ENCODE results near the gene LDLRAD3. TPM values are rescaled to one million over a fixed set of nuclear protein-coding genes. Genes with fewer than 3 reads are reported as not detected.

Gene LDLRAD3
- total and polyA plus RNA-seq, 5 donors = 1.8 to 7.0 (median 3.5) TPM

DNA sequence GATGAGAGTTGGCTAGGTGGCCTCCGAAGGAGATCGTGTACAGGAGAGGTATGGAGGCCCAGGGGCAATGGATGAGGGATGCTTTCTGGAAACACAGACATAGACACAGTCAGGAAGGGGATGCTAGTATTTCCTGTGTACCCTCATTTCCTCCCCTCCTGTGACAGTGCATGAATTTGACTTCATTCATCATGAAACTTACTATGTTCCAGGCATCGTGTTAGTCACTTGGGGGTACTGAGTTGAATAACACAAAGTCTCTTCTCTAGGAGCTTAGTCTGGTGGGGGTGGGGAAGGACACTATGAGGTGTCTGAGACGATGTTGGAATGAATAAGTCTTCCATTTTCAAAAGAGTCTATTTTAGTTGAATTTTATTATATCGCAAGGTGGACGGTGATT is 32.6 kb downstream of the LDLRAD3 start:
- Histone ChIP-seq H3K27me3 (ENCODE audit: control insufficient read depth, insufficient read depth) (no peaks in the 10 kb centered on the region), H3K27ac (ENCODE audit: low read length) (no peak overlapping the region), H3K4me1 (ENCODE audit: control insufficient read depth, insufficient read depth, low read length) (no peaks in the 10 kb centered on the region), H3K4me3 (ENCODE audit: low read length) (no peak overlapping the region), H3K9me3 (ENCODE audit: control insufficient read depth, low read length) (no peaks in the 10 kb centered on the region)
- no peak for DNase-seq
- intact Hi-C loops (cut with DNase I) = no loop called here
- WGBS = 94% methylated on average over 6 of the region's 6 CpGs
- no peak for ATAC-seq

DNA sequence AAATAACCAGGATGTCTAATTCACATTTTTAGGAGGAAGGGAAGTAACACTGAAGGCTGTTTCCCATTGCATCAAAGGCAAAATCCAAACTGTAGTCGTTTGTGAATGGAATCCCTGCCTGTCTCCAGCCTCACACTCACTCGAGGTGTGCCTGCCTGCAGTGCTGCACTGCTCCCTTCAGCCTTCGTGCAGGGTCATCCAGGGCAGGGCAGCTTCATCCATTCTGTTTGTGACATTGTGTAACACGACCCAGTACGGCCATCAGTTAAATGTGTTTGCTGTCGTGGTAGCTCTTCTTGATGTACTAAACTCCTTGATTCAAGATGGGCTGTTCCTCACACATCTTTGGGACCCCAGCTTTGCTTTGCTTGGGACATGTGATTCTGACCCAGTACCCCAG is 34.3 kb downstream of the LDLRAD3 start:
- Histone ChIP-seq H3K4me3 (ENCODE audit: low read length) (no peak overlapping the region), H3K27me3 (ENCODE audit: control insufficient read depth, insufficient read depth) (no peaks in the 10 kb centered on the region), H3K4me1 (ENCODE audit: control insufficient read depth, insufficient read depth, low read length) (no peaks in the 10 kb centered on the region), H3K27ac (ENCODE audit: low read length) (no peak overlapping the region), H3K9me3 (ENCODE audit: control insufficient read depth, low read length) (no peaks in the 10 kb centered on the region)
- DNase-seq (no peak), ATAC-seq (peak in 1 of 2 donors; percentile 47)
- WGBS = 65% methylated on average over 6 of the region's 6 CpGs
- intact Hi-C loops (cut with DNase I) = no loop called here

DNA sequence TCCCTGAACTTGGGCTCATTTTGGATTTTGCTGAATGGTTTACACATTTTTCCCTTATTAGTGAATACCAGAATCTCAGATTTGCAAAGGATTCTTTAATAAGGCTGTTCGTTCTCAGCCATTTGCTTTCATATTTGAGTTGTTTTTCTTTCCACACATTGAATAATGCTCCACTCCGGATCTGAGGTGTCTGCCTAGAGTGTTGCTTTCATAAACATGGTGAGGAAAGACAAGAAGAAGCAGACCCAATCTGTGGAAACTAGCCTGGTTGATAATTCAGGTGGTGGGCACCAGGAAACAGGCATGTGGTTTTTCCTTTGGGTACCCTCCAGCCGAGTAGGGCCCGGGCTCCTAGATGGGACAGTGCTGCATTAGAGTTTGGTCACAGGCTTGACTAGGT is 35.0 kb downstream of the LDLRAD3 start:
- no peak overlapping the region for H3K27ac ChIP-seq (ENCODE audit: low read length)
- intact Hi-C loops (cut with DNase I) = no loop called here
- H3K4me1 ChIP-seq (ENCODE audit: control insufficient read depth, insufficient read depth, low read length) = no peaks in the 10 kb centered on the region
- H3K27me3 ChIP-seq (ENCODE audit: control insufficient read depth, insufficient read depth) = no peaks in the 10 kb centered on the region
- no peak overlapping the region for H3K4me3 ChIP-seq (ENCODE audit: low read length)
- ATAC-seq (peak in 1 of 2 donors; percentile 38), DNase-seq (no peak)
- H3K9me3 ChIP-seq (ENCODE audit: control insufficient read depth, low read length) = no peaks in the 10 kb centered on the region
- WGBS = 81% methylated on average over 4 of the region's 4 CpGs

DNA sequence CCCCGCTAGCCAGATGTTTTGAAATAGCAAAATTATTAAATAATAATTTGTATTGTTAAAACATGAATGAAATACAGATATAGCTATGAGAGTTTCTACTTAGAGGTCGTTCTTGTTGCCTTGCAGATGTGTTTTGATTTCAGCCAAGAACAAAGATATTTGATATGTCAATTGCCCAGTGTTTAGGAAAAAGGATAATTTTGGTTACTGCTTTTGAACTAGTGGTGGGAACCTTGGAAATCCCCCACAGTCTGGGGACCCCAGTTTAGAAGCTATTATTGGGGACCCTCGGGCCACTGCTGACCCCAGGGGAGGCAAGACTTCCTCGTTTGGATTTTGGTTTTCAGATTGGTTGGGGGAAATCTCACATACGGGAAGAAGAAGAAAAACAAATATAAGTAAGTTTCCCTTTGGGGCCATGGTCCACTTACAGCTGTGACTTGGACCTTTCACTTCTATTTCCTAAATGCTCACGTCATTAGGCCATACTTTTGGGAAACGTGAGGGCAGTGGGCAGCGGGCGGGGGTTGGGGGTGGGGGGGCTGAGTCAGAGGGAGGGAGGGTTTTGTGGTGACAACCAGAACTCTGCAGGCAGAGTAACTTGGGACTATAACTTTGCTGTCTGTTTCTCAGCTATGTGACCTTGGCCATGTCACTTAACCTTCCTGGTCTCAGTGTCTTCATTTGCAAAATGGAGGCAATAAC is 37.0 kb downstream of the LDLRAD3 start:
- Histone ChIP-seq H3K9me3 (ENCODE audit: control insufficient read depth, low read length) (no peaks in the 10 kb centered on the region), H3K27me3 (ENCODE audit: control insufficient read depth, insufficient read depth) (no peaks in the 10 kb centered on the region), H3K4me1 (ENCODE audit: control insufficient read depth, insufficient read depth, low read length) (no peaks in the 10 kb centered on the region), H3K27ac (ENCODE audit: low read length) (no peak overlapping the region), H3K4me3 (ENCODE audit: low read length) (no peak overlapping the region)
- WGBS = 53% methylated on average over 9 of the region's 9 CpGs
- intact Hi-C loops (cut with DNase I) = no loop called here
- DNase-seq = no peak
- ATAC-seq = peak in 1 of 2 donors; percentile 56

DNA sequence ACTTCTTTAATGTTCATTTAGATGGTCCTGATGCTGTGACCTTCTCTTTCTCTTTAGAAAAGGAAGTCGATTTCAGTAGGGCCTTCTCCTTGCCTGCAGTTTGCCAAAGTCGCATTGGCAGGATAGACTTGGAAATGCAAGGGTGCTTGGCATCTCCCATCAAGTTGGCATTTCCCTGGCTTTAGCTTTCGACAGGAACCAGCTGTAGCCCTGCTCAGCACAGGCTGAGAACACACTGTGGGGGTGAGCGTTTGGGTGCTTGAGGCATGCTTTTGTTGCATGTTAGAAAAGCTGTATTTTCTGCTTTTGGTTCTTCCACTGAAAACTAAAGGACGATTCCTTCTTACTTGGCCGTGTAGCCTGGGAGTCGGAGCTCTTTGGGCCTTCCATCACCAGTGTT is 37.7 kb downstream of the LDLRAD3 start:
- no peak for DNase-seq
- H3K9me3 ChIP-seq (ENCODE audit: control insufficient read depth, low read length) = no peaks in the 10 kb centered on the region
- ATAC-seq = peak; percentile 34 to 63
- WGBS = 69% methylated on average over 7 of the region's 7 CpGs
- H3K27me3 ChIP-seq (ENCODE audit: control insufficient read depth, insufficient read depth) = no peaks in the 10 kb centered on the region
- no peaks in the 10 kb centered on the region for H3K4me1 ChIP-seq (ENCODE audit: control insufficient read depth, insufficient read depth, low read length)
- intact Hi-C loops (cut with DNase I) = no loop called here
- H3K27ac ChIP-seq (ENCODE audit: low read length) = no peak overlapping the region
- no peak overlapping the region for H3K4me3 ChIP-seq (ENCODE audit: low read length)

DNA sequence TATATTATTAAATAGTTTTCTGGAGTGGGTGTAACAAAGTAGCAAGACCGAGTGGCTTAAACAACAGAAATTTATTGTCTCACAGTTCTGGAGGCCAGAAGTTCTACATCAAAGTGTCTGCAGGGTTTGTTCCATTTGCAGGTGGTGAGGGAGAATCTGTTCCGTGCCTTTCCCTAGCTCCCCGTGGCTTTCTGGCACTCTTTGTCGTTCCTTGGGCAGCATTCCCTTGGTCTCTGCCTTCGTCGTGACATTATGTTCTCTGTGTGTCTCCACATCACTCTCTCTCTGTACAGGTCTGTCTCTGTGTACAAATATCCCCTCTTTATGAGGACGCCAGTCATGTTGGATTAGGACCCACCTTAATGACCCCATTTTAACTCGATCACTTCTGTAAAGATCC is 38.2 kb downstream of the LDLRAD3 start:
- H3K27me3 ChIP-seq (ENCODE audit: control insufficient read depth, insufficient read depth) = no peaks in the 10 kb centered on the region

DNA sequence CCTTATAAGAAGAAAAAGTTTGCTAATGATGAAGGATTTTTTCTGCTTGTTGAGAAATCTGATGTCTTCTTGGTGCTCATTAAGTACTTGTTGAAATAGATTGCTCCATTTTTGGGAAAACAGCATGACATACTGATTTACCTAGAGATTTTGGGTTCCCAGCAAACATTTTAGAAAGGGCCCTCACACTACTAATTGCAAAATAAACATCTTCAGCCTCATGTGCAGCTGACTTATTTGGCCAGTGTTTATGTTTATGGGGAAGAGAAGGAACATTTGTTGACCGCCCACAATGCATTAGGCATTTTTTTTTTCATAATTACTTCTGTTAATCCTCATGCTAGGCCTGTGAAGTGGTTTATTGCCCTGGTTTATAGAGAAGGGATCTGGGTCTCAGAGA is 40.1 kb downstream of the LDLRAD3 start:
- Histone ChIP-seq H3K9me3 (ENCODE audit: control insufficient read depth, low read length) (no peaks in the 10 kb centered on the region), H3K27ac (ENCODE audit: low read length) (no peak overlapping the region), H3K4me1 (ENCODE audit: control insufficient read depth, insufficient read depth, low read length) (no peaks in the 10 kb centered on the region), H3K4me3 (ENCODE audit: low read length) (no peak overlapping the region), H3K27me3 (ENCODE audit: control insufficient read depth, insufficient read depth) (no peaks in the 10 kb centered on the region)
- DNase-seq (no peak), ATAC-seq (no peak)
- WGBS = 92% methylated on average over 1 of the region's 1 CpG
- intact Hi-C loops (cut with DNase I) = no loop called here

More for the DNA sequence above, 38.2 kb downstream of the LDLRAD3 start:
- H3K4me1 ChIP-seq (ENCODE audit: control insufficient read depth, insufficient read depth, low read length) = no peaks in the 10 kb centered on the region
- no peak for DNase-seq
- H3K4me3 ChIP-seq (ENCODE audit: low read length) = no peak overlapping the region
- intact Hi-C loops (cut with DNase I) = no loop called here
- 78% methylated on average over 8 of the region's 8 CpGs for WGBS
- ATAC-seq = peak in 1 of 2 donors; percentile 18
- no peaks in the 10 kb centered on the region for H3K9me3 ChIP-seq (ENCODE audit: control insufficient read depth, low read length)
- peak overlapping the region; percentile 57 for H3K27ac ChIP-seq (ENCODE audit: low read length)

DNA sequence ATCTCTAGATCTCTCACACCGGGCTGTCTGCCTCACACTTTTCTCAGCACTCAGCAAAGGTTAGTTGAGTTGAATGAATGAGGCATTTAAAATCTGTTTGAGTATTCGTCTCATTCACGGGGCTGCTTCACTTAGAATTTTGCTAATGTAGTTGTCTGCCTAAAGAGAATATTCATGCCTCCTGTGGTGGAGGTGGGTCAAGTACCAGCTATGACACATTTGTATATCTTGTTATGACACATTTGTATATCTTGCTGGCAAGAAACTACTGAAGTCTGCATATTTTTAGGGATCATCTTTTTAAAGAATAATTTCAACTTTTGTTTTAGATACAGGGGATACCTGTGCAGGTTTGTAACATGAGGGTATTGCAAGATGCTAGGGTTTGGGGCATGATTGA is 43.1 kb downstream of the LDLRAD3 start:
- H3K27me3 ChIP-seq (ENCODE audit: control insufficient read depth, insufficient read depth) = no peaks in the 10 kb centered on the region
- peaks cover 2% of the 10 kb centered on the region for H3K4me1 ChIP-seq (ENCODE audit: control insufficient read depth, insufficient read depth, low read length)
- WGBS = 82% methylated on average over 3 of the region's 3 CpGs
- H3K27ac ChIP-seq (ENCODE audit: low read length) = no peak overlapping the region
- no peak for ATAC-seq
- intact Hi-C loops (cut with DNase I) = no loop called here
- no peaks in the 10 kb centered on the region for H3K9me3 ChIP-seq (ENCODE audit: control insufficient read depth, low read length)
- DNase-seq = no peak
- no peak overlapping the region for H3K4me3 ChIP-seq (ENCODE audit: low read length)

DNA sequence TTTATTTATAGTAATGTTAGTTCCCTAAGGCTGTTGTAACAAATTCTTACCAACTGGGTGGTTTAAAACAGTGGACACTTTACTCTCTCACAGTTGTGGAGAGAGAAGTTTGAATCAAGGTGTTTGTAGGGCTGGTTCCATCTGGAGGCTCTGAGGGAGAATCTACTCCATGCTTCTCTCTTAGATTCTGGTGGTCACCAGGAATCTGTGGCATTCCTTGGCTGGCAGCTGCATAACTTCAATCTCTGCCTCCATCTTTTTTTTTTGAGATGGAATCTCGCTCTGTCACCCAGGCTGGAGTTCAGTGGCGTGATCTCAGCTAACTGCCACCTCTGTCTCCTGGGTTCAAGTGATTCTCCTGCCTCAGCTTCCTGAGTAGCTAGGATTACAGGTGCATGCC is 46.3 kb downstream of the LDLRAD3 start:
- ATAC-seq (no peak), DNase-seq (no peak)
- no peak overlapping the region for H3K4me3 ChIP-seq (ENCODE audit: low read length)
- intact Hi-C loops (cut with DNase I) = no loop called here
- WGBS = 93% methylated on average over 2 of the region's 2 CpGs
- no peak overlapping the region for H3K27ac ChIP-seq (ENCODE audit: low read length)
- H3K9me3 ChIP-seq (ENCODE audit: control insufficient read depth, low read length) = no peaks in the 10 kb centered on the region
- no peaks in the 10 kb centered on the region for H3K27me3 ChIP-seq (ENCODE audit: control insufficient read depth, insufficient read depth)
- peaks cover 2% of the 10 kb centered on the region for H3K4me1 ChIP-seq (ENCODE audit: control insufficient read depth, insufficient read depth, low read length)

DNA sequence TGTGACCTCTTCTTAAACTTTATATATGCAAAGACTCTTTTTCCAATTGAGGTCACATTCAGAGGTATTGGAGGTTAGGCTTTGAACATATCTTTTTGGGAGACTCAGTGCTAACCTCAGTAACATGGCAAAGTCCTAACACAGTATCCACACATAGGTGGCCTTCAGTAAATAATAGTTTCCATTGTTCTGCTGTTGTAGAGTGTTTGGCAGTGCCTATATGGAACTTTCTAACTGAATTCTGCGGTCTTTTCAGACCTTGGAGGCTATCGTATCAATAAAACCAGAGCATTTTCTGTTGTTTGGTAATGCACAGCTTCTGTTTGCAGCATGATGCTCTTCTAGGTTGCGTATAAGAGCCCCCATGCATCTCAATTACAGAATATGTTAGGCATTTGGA is 47.0 kb downstream of the LDLRAD3 start:
- ATAC-seq (no peak), DNase-seq (no peak)
- H3K27me3 ChIP-seq (ENCODE audit: control insufficient read depth, insufficient read depth) = no peaks in the 10 kb centered on the region
- WGBS = 93% methylated on average over 3 of the region's 3 CpGs
- H3K4me1 ChIP-seq (ENCODE audit: control insufficient read depth, insufficient read depth, low read length) = peaks cover 2% of the 10 kb centered on the region
- no peak overlapping the region for H3K27ac ChIP-seq (ENCODE audit: low read length)
- intact Hi-C loops (cut with DNase I) = no loop called here
- H3K4me3 ChIP-seq (ENCODE audit: low read length) = no peak overlapping the region
- no peaks in the 10 kb centered on the region for H3K9me3 ChIP-seq (ENCODE audit: control insufficient read depth, low read length)

DNA sequence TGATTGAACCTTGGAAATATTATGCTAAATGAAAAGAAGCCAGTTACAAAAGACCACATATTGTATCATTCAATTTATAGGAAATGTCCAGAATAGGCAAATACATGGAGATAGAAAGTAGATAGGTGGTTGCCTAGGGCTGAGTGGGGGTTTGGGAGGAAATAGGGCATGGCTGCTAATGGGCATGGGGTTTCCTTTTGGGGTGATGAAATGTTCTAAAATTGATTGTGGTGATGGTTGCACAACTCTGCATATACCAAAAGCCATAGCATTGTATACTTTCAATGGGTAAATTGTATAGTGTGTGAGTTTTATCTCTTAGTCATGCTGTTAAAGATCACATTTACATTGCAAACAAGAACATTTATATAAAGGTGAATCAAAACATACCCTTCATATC is 48.7 kb downstream of the LDLRAD3 start:
- intact Hi-C loops (cut with DNase I) = no loop called here
- no peaks in the 10 kb centered on the region for H3K27me3 ChIP-seq (ENCODE audit: control insufficient read depth, insufficient read depth)
- H3K4me3 ChIP-seq (ENCODE audit: low read length) = no peak overlapping the region
- H3K9me3 ChIP-seq (ENCODE audit: control insufficient read depth, low read length) = no peaks in the 10 kb centered on the region
- DNase-seq (no peak), ATAC-seq (no peak)
- H3K4me1 ChIP-seq (ENCODE audit: control insufficient read depth, insufficient read depth, low read length) = peaks cover 2% of the 10 kb centered on the region
- no peak overlapping the region for H3K27ac ChIP-seq (ENCODE audit: low read length)

DNA sequence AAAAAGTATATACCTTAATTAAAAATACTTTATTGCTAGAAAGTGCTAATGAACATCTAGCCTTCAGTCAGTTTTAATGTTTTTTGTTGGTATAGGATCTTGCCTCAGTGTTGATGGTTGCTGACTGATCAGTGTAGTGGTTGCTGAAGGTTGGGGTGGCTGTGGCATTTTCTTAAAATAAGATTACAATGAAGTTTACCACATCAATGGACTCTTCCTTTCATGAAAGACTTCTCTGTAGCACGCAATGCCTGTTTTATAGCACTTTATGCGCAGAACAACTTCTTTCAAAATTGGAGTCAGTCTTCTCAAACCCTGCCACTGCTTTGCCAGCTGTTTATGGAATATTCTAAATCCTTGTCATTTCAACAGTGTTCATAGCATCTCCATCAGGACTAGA is 50.6 kb downstream of the LDLRAD3 start:
- Histone ChIP-seq H3K4me1 (ENCODE audit: control insufficient read depth, insufficient read depth, low read length) (peaks cover 2% of the 10 kb centered on the region), H3K27ac (ENCODE audit: low read length) (no peak overlapping the region), H3K4me3 (ENCODE audit: low read length) (no peak overlapping the region), H3K27me3 (ENCODE audit: control insufficient read depth, insufficient read depth) (no peaks in the 10 kb centered on the region), H3K9me3 (ENCODE audit: control insufficient read depth, low read length) (no peaks in the 10 kb centered on the region)
- intact Hi-C loops (cut with DNase I) = no loop called here
- no peak for ATAC-seq
- 98% methylated on average over 2 of the region's 2 CpGs for WGBS
- no peak for DNase-seq

All from right cardiac atrium (tissue), 5 donors.